Heart left ventricle (tissue), 16 donors: Measurements from ENCODE around the gene PCNX3. TPM values are rescaled to one million over a fixed set of nuclear protein-coding genes. Genes with fewer than 3 reads are reported as not detected.

Experiments
- ATAC-seq, 4 donors: fragments of 200-7000 bp; cut with Tn5 transposase; one replicate each; pipeline ENCODE4 v1.9.1; 2020 to 2022; ENCODE audit warnings: moderate library complexity in 4 of 4, mild to moderate bottlenecking in 3 of 4, moderate number of reproducible peaks in 1 of 4
- DNase-seq, 5 donors: peaks; one replicate each; pipeline ENCODE4 v3.0.0-alpha.2; 2020
- H3K27ac ChIP-seq, 12 donors: fragments of 200-600 bp; sonication (generic) in 4 of 12; one replicate each; pipeline versions ENCODE4 v1.5.0 to v1.8.0; 2016 to 2022; ENCODE audit warnings: mild to moderate bottlenecking in 2 of 12
- H3K27me3 ChIP-seq, 9 donors: fragments of 200-600 bp; sonication (generic) in 2 of 9; one replicate each; pipeline versions ENCODE4 v1.5.1 to v1.8.0; 2016 to 2022; ENCODE audit warnings: mild to moderate bottlenecking in 3 of 9
- H3K36me3 ChIP-seq, 9 donors: fragments of 200-600 bp; sonication (generic) in 2 of 9; one replicate each; pipeline versions ENCODE4 v1.5.0 to v1.8.0; 2018 to 2022; ENCODE audit warnings: mild to moderate bottlenecking in 2 of 9
- H3K4me1 ChIP-seq, 12 donors: fragments of 200-600 bp; sonication (generic) in 4 of 12; one replicate each; pipeline versions ENCODE4 v1.5.0 to v1.8.0; 2016 to 2022; ENCODE audit warnings: mild to moderate bottlenecking in 3 of 12
- H3K4me3 ChIP-seq, 12 donors: fragments of 200-600 bp; sonication (generic) in 4 of 12; one replicate each; pipeline versions ENCODE4 v1.5.0 to v1.8.0; 2017 to 2022; ENCODE audit warnings: mild to moderate bottlenecking in 9 of 12, moderate library complexity in 4 of 12
- H3K9me3 ChIP-seq, 12 donors: fragments of 200-600 bp; sonication (generic) in 4 of 12; one replicate each; pipeline versions ENCODE4 v1.5.0 to v1.8.0; 2016 to 2022; ENCODE audit warnings: mild to moderate bottlenecking in 1 of 12
- CTCF ChIP-seq, 12 donors: fragments of 200-600 bp; sonication (generic) in 4 of 12; IDR thresholded peaks; one replicate each; pipeline versions ENCODE4 v1.5.0 to v1.8.0; 2018 to 2022; ENCODE audit warnings: antibody characterized with exemption in 12 of 12, mild to moderate bottlenecking in 5 of 12
- POLR2A ChIP-seq, 2 donors: fragments of 450-650 bp; IDR thresholded peaks; one replicate each; pipeline ENCODE4 v1.6.1; 2017; ENCODE audit warnings: antibody characterized with exemption in 2 of 2, mild to moderate bottlenecking in 2 of 2, moderate library complexity in 2 of 2
- WGBS, 4 donors: extraction: QIAGEN DNeasy Blood & Tissue Kit in 2 of 4; methylation state at CpG; one replicate each; pipeline versions ENCODE4 v1.1.5 to v1.1.7; 2013 to 2018; 5-methylcytosine and 5-hydroxymethylcytosine counted together
- intact Hi-C, 10 donors: fragments of 100-400 bp; cut with DNase I; formaldehyde crosslinking; loops; one replicate each; pipeline versions ENCODE4 v1.11.1 to v1.14.2; 2022
- polyA plus RNA-seq, 2 donors: library from polyadenylated mRNA; stranded (reverse); fragments of 200-250 nt; gene quantifications; one replicate each; pipeline ENCODE4 v1.2.3, GENCODE V29; 2013
- total RNA-seq, 9 donors: library from RNA; depleted of rRNA in 2 of 9; stranded (reverse); fragments of >200 nt in 2 of 9; fragmentation: NEBNext Ultra II Directional in 3 of 9; extraction: Animal tissue kit (Norgen Biotek cat#: 25700) in 3 of 9; gene quantifications; one replicate each; pipeline versions ENCODE4 v1.1.0 to v1.2.4, GENCODE V29; 2016 to 2023
- donor health status: ischemic (EF 13 %, LVEDD 7.1; RV severe dilation, severe dysfunction).
- donor health status: healthy with polysubstance abuse.
- donor health status: DM: no; HTN: yes; CAD: no.
- donor health status: DM: no; HTN: no; CAD: no.
- donor health status: ischemic (EF 25% LVEDD 6.9; RV normal size, moderate dysfunction).
- donor health status: ischemic (EF 25% LVEDD 5.7; RV mildly dilated, moderate dysfunction).
- donor health status: healthy.
- donor health status: DM: yes; HTN: yes; CAD: no.
- donor health status: ischemic (EF 35%, LVEDD 5.7; RV mildly dilated, moderate dysfunction).
- donor health status: nonischemic (EF 11% LVEDD 7.7; RV severe dilation, severe dysfunction).
- donor health status: DM: yes; HTN: yes; CAD: no.
- donor health status: PGD.
- donor health status: ischemic (EF 29% LVEDD 5.4; RV normal size, mild dysfunction).
- donor health status: nonischemic (EF 23%, LVEDD 6.1; RV moderate dilation, normal function).

PCNX3 gene
- total and polyA plus RNA-seq, 11 donors, result 7.1 to 23.4 (median 14.4) TPM

GRCh38 chr11:65651589-65652510, 36.3 kb downstream of the PCNX3 start:
- DNase-seq, result peak in 3 of 5 donors; percentile 31 to 57 (median 43)
- H3K36me3 ChIP-seq, result peaks cover 0 to 81% (median 69%) of the 10 kb centered on the region in 9 donors

GRCh38 chr11:65652511-65653228, 37.1 kb downstream of the PCNX3 start:
- ATAC-seq (peak; percentile 82 to 93 (median 90)), DNase-seq (peak; percentile 96 to 98 (median 97))
- Histone ChIP-seq H3K27ac (peak overlapping the region; percentile 89 to 99 (median 96)), H3K36me3 (peaks cover 0 to 81% (median 75%) of the 10 kb centered on the region in 9 donors), H3K27me3 (no peaks in the 10 kb centered on the region), H3K9me3 (no peaks in the 10 kb centered on the region), H3K4me3 (peak overlapping the region; percentile 1 to 66 (median 60)), H3K4me1 (peaks cover 8 to 65% (median 40%) of the 10 kb centered on the region in 12 donors)
- TF ChIP-seq POLR2A (IDR thresholded peaks at IDR 0.05), result peak in 1 of 2 donors; percentile 72
- TF ChIP-seq CTCF (IDR thresholded peaks at IDR 0.05), result peak in 2 of 12 donors; percentile 17 to 22
- intact Hi-C loops, result loop anchor here in 3 of 10 donors (1.0 to 2.0 kb wide), 4 partner anchors 10 to 38 kb away; partner anchors contain the start of genes SIPA1 (in 2 of the 3), MAP3K11 (in 1 of the 3), PCNX3 (in 1 of the 3) and RELA (in 1 of the 3)
- WGBS, 4 donors, result 0 to 1% (median 1%) methylated on average over 37 to 68 of the region's 68 CpGs

More at GRCh38 chr11:65651589-65652510, 36.3 kb downstream of the PCNX3 start:
- TF ChIP-seq POLR2A (IDR thresholded peaks at IDR 0.05) (no peak), CTCF (IDR thresholded peaks at IDR 0.05) (no peak)
- intact Hi-C loops, result loop anchor here in 2 of 10 donors (1.0 to 2.0 kb wide), 3 partner anchors 13 to 37 kb away; partner anchors contain the start of genes SIPA1 (in 2 of the 2), MAP3K11 (in 1 of the 2) and PCNX3 (in 1 of the 2)
- Histone ChIP-seq H3K27ac (peak overlapping the region; percentile 89 to 99 (median 96)), H3K27me3 (peaks cover 0 to 5% (median 0%) of the 10 kb centered on the region in 9 donors), H3K4me3 (peak overlapping the region; percentile 1 to 66 (median 60)), H3K9me3 (no peaks in the 10 kb centered on the region), H3K4me1 (peaks cover 8 to 69% (median 40%) of the 10 kb centered on the region in 12 donors)
- WGBS, 4 donors, result 23 to 32% (median 27%) methylated on average over 24 to 28 of the region's 28 CpGs
- peak; percentile 3 to 34 (median 16) for ATAC-seq

- Histone ChIP-seq H3K27me3 (no peaks in the 10 kb centered on the region), H3K36me3 (peaks cover 0 to 81% (median 75%) of the 10 kb centered on the region in 9 donors), H3K4me3 (peak overlapping the region in 11 of 12 donors; percentile 28 to 66 (median 61)), H3K9me3 (no peaks in the 10 kb centered on the region), H3K27ac (peak overlapping the region; percentile 89 to 99 (median 96)), H3K4me1 (peaks cover 8 to 65% (median 40%) of the 10 kb centered on the region in 12 donors)
- no peak for TF ChIP-seq POLR2A (IDR thresholded peaks at IDR 0.05)
- TF ChIP-seq CTCF (IDR thresholded peaks at IDR 0.05), result no peak
- ATAC-seq (peak in 1 of 4 donors; percentile 1), DNase-seq (peak in 1 of 5 donors; percentile 10)
- 36 to 51% (median 43%) methylated on average over 12 of the region's 12 CpGs for WGBS, 4 donors
- intact Hi-C loops, result loop anchor here in 2 of 10 donors (1.0 to 2.0 kb wide), 3 partner anchors 9 to 39 kb away; partner anchors contain the start of genes MAP3K11 (in 1 of the 2), PCNX3 (in 1 of the 2), RELA (in 1 of the 2) and SIPA1 (in 1 of the 2)
These were observed 38.0 kb downstream of the PCNX3 start for GRCh38 chr11:65653229-65654225.
